CD4-positive, alpha-beta T cell treated with Interleukin-10 for 1 hour (primary cell): Measurements from ENCODE around the gene RPL19.

Source experiments
- DNase-seq: peaks from one replicate; pipeline ENCODE4 v3.0.0-alpha.2; 2020

Gene RPL19

DNA sequence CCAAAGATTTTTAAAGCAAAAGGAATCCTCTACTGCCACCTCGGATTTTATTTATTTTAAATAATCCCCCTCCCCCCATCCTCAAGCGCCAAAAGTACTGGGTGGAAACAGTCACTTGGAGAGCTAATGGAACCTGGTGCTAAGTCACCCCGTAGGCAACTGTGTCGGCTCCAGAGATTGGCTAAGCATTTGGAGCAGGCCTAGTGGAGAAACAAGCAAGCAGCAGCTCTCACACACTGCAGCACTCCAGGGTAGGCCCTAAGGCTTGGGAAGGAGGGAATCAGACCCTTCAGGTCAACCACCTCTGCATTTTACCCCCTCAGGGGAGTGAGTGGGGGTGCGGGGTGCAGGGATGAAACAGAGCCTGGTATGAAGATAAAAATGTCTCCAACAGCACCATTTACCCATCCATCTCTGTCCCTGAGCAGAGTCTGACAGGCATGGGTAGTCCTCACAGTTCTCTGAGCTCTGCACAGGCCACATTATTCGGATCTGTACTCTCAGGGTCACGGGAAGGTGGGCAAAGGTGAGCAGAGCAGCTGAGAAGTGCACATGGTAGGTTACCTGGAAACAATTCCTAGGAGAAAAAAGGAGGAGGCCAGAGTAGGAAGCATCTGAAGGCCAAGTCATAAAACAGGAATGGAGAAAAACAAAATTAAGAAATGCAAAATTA is 52.8 kb downstream of the RPL19 start:
- no peak for DNase-seq
